Measurements from ENCODE around the gene ADAMTS18.
"Not testable (repeated sequence)": the region's sequence is repeated elsewhere in the genome, so short reads cannot be mapped to it uniquely, and the experiment has no call there.

The ADAMTS18 gene, protein sequence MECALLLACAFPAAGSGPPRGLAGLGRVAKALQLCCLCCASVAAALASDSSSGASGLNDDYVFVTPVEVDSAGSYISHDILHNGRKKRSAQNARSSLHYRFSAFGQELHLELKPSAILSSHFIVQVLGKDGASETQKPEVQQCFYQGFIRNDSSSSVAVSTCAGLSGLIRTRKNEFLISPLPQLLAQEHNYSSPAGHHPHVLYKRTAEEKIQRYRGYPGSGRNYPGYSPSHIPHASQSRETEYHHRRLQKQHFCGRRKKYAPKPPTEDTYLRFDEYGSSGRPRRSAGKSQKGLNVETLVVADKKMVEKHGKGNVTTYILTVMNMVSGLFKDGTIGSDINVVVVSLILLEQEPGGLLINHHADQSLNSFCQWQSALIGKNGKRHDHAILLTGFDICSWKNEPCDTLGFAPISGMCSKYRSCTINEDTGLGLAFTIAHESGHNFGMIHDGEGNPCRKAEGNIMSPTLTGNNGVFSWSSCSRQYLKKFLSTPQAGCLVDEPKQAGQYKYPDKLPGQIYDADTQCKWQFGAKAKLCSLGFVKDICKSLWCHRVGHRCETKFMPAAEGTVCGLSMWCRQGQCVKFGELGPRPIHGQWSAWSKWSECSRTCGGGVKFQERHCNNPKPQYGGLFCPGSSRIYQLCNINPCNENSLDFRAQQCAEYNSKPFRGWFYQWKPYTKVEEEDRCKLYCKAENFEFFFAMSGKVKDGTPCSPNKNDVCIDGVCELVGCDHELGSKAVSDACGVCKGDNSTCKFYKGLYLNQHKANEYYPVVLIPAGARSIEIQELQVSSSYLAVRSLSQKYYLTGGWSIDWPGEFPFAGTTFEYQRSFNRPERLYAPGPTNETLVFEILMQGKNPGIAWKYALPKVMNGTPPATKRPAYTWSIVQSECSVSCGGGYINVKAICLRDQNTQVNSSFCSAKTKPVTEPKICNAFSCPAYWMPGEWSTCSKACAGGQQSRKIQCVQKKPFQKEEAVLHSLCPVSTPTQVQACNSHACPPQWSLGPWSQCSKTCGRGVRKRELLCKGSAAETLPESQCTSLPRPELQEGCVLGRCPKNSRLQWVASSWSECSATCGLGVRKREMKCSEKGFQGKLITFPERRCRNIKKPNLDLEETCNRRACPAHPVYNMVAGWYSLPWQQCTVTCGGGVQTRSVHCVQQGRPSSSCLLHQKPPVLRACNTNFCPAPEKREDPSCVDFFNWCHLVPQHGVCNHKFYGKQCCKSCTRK (N-terminal part only)

DNA sequence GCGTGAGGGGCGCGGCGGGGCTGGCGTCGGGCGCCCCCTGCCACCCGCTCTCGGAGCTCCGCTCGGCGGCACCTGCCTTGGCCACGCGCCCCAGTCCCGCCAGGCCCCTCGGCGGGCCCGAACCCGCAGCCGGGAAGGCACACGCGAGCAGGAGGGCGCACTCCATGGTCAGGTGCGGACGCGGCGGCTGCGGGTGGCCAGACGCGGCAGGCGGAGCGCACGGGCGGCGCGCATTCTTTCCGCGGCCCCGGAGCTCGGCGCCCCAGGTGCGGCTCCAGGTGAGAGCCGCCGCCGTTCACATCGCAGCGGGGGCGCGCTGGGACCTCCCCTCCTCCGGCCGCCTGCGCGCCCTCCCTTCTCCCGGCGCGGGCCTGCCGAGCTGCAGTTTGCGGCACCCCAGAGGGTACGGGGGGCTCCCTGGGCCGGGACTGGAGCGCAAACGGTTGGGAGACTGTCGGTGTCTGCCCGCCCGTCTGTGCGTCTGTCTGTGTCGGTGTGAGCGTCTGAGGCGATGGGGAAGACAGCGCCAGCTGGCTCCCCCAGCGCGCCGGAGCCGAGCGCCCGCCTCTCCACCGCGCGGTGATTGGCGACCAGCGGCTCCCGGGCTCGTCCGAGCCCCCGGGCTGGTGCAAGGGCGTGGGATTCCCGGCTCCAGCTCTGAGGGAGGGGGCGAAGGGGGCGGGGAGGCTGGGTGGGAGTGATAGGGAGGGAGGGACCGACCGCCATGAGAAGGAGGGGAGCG is at the start of gene ADAMTS18:
Gene ADAMTS18, minus strand, starts transcription at position 505 of the 742 bp plus-strand sequence. Its CDS starts 339 bp downstream, at position 166.
- no peak for DNase-seq

DNA sequence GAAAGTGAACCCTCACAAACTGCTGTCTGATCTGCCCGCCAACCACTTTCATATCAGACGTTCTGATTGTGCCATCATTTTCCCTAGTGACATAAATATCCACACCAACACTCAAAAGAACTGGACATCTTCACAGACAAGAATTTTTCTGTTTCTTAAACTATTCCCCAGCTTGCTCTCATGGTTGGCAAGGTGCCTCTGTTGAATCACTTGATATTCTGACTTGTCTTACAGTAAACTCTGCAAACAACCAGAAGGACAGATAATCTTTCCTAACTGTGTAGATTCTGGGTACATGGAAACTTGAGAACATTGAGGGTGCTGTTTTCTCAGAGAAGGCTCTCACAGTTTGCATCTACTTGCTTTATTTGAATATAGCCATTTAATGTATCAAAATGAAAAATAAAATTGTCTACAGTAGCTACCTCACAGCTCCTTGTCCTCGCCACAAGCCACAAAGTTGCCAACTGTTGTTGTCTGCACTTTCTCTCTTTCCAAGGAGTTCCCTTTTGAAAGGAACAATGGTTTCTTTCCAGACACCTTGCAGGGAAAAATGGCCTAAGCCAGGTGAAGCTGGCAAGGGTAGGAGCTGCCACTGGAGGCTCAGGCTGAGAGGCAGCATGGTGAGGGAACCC is 46.0 kb upstream of the ADAMTS18 start:
- DNase-seq, result no peak

DNA sequence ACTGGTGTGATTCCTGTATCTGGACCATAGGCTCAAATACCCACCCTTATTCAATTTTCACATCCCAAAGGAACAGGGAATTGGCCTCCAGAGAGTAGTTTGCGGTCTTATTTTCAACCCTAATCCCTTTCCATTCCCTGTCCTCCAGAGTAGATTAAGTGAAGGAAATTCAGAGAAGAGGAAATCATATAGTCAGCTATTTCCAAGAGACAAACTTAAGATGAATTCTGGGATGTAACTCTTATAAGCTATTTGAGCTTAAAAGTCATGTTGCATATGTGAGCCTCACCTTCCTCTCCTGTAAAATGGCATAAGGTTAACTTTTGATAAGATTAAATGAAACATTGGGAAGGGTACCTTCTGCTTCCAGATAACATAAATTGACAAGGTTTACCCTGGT is 37.4 kb upstream of the ADAMTS18 start:
- DNase-seq, result no peak

DNA sequence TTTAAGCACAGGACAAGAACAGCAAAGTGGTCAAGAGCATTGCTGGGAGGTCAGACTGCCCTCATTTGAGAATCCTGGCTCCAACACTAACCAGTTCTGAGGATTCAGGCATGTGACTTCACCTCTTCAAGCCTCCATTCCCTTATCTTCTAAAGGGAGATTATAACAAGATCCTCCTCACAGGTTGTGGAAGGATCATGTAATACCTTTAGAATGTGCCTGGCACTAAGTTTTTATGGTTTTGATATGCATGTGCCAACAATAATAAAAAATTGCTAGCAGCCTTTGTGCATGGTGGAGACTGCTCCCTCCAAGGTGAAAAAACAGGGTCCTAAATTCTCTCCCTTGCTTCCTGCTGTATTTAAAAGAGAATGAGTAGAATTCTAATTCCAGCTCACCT is 36.0 kb upstream of the ADAMTS18 start:
- DNase-seq, result no peak

DNA sequence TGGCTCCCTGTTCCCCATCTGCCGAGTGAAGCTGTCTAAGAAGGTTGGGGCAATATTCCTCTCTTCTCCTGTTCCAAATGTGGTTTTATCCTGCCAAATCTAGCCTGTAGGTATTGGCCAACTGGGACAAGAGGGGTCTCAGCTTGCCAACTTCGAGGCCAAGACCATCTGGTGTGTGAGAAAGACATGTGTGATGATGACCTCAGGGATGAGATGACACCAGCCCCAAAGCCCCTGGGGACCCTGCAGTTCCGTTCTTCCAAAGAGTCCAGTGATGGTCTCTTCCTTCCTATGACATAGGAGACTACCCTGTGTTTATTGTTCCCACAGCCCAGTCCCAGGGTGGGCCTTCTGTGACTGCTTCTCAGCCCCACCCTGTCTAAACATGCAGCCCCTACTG is 34.8 kb upstream of the ADAMTS18 start:
- no peak for DNase-seq

DNA sequence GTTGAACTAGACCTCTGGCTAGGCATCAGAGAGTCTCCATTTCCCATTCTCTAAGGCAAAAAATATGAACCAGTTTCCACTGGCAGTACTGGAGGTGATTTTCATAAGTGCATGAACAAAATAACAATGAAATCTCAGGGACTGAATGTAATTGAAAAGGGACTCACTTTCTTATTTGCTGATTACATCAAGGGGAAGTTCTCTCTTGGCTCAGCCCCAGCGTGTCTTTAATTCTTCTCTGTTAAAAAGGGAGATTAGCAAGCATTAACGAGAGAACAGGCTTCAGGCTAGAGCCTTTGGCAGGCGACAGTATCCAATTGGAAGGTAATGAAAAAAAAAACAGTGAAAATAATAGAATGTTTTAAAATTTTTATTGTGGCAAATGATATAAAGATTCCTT is 34.0 kb upstream of the ADAMTS18 start:
- DNase-seq, result no peak

DNA sequence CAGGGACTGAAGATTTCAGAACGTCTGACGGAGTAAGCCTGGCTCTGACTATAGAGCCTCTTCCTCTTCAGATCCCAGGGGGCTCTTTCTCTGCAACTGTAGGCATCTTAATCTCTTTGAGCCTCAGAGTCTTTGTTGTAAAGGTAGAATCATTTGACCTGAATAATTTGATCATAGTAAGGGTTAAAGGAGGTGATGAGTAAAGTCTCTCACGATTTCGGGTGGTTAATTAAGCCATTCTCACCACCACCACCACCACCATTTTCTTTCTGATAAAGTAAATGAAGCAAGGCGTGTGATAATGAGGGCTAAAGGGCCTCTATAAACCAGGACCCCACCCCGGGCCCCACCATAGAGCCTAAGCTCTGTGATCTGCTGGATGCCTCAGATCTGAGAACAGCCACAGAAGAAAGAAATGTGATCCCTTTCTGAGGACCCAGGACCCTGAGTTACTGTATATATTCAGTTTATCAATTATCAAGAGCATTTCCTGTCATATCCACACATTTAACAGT is 33.0 kb upstream of the ADAMTS18 start:
- DNase-seq, result no peak

DNA sequence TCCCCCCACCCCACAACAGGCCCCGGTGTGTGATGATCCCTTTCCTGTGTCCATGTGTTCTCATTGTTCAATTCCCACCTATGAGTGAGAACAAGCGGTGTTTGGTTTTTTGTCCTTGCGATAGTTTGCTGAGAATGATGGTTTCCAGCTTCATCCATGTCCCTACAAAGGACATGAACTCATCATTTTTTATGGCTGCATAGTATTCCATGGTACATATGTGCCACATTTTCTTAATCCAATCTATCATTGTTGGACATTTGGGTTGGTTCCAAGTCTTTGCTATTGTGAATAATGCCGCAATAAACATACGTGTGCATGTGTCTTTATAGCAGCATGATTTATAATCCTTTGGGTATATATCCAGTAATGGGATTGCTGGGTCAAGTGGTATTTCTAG is 28.8 kb upstream of the ADAMTS18 start:
- DNase-seq, result not testable (repeated sequence)

DNA sequence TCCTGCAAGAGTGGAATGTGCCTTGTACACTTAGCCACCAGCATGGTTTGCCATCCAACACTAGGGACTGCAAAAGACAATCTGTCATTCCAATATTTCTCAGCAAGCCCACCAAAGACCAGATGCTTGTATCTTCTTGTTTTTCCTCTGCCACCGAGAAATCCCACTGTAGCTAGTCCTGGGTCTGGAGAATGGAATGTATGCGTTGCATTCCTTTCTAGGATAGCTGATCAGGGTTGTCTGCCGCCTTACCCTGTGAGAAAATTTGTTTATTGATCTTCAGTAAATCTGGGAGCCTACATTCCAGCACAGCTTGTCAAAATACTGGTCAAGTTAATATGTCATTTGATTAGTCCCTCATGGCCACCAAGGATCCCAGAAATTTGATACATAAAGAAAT is 28.1 kb upstream of the ADAMTS18 start:
- no peak for DNase-seq

DNA sequence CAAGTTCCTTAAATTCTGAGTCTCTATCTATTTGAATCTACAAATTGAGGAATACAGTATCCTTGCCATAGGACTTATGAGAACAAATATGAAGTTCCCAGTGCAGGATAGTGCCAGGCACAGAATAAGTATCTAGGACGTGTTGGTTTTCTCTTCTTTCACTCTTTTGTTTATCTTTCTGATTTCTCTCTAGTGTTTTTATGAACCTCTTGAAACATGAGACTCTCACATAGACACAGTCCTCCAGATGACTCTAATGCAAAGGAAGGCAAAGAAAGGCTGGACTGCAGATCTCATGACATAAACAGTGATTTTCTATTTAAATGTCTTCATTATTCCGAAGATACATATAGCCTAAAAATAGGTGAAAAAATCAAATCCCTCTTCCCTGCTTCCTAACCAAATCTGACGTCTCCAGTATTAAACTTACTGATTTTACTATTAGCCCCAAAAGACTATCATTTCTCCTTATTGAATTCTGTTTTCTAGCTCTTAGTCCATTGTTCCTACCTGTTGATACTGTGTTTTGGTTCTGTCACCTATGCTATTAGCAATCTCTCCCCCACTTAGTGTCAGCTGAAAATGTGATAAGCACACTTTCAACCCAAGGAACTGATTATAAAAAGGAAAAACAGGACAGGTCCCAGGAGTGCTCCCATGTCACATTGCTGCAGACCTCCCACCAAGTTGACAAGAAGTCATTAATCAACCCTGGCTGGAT is 24.9 kb upstream of the ADAMTS18 start:
- DNase-seq, result no peak

DNA sequence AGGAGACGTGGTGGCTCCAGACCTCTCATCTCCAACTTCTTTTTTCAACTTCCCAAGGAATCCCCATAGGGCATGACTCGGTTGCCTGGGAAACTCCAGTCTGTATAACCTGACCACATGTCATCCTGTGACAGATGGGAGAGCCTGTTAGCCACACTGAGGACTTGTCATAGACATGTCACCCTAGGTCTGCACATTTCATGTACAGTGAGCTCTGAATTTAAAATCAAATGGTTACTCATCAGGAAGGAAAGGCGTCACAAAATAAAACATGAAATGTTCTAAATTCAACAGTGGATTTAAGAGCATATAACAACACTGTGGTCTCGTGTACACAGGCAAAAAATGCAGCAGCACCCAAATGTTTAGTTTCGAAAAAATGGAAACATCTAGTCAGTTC is 22.2 kb upstream of the ADAMTS18 start:
- no peak for DNase-seq

DNA sequence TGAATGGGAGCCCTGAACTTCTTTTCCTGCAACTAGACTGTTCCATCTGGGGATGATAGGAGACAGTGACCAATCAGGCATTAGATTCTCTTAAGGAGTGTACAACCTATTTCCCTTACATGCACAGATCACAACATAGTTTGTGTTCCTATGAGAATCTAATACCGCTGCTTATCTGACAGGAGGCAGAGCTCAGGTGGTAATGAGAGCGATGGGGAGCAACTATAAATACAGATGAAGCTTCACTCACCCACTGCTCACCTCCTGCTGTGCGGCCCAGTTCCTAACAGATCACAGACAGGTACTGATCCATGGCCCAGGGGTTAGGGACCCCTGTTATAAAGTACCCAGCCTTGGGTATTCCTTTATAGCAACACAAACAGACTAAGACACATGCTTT is 17.4 kb upstream of the ADAMTS18 start:
- no peak for DNase-seq

DNA sequence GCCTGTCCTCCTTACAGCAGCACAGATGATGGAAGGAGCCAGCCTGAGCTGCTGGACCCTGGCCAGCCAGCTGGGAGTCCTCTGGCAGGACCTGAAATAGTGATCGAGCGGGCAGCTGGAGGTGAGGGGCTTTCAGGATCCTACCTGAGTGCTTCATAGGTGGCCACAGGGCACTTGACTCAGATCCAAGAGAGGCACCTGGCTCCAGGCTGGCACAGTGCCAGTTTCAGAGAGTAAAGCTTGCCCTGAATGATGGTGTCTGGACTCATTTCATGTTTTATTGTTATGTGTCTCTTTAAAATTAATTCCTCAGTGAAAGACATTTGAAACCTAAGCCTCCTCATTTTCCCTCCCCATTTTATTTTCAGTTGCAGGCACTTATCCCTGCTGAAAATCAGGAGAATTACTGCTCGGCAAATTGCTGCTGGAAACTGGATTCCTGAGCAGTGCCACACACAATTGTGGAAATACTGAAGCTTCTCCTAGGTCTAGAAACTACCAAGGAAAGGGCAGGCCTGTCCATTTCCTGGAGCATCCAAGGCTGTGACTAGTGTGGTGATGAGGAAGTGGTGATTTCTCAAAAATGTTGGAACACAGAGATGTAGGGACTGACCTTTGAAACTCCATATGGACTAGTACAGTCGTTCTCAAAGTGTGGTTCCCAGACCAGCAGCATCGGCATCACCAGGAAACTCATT is 16.1 kb upstream of the ADAMTS18 start:
- DNase-seq, result no peak

DNA sequence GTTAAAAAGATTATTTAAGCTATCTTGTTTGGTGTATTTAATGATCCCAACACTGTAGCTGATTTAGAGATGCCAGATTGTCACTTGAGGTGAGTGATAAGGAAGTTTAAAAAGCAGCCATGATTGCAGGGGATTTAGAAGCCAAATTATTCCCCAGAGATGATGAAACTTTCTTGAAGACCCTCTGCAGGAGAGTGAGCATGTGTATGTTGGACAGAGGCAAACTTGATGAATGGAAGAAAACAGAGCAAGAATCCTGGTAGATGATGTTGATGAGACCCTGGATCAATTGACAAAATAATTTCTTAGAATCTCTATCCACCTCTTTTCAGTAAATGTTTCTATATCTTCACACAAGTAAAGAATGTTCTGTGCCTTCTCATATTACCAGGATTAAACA is 14.4 kb upstream of the ADAMTS18 start:
- no peak for DNase-seq

DNA sequence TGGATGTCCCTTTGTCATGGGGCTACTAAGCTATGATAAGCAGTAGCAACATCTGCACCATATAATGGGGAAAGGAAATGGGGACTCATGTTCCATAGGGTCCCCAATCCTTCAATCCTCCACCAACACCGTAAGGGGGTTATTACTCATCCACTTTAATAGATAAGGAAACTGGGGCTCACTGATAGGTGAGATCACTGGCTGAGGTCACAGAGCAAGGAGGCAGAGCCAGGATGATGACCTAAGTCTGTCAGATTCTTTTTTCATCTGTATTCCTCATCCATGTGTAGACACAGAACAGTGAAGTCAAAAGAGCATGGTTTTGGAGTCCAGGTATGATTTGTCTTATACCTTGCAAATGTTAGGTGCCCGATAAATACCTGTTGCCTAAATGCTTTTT is 10.5 kb upstream of the ADAMTS18 start:
- no peak for DNase-seq

DNA sequence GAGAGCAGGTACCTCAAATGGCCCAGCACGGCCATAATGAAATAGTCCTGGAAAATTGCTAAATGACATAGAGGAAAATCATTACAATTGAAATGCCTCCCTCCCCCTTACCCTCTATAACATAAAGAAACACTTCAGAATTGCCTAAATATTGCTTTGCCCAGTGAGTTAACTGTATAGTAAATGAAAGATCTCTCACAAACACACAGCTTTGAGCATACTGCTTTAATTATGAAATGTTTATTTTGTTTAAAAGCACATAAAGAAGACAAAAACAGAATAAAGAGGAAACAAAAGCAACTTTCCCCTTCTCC is 9.3 kb upstream of the ADAMTS18 start:
- no peak for DNase-seq

DNA sequence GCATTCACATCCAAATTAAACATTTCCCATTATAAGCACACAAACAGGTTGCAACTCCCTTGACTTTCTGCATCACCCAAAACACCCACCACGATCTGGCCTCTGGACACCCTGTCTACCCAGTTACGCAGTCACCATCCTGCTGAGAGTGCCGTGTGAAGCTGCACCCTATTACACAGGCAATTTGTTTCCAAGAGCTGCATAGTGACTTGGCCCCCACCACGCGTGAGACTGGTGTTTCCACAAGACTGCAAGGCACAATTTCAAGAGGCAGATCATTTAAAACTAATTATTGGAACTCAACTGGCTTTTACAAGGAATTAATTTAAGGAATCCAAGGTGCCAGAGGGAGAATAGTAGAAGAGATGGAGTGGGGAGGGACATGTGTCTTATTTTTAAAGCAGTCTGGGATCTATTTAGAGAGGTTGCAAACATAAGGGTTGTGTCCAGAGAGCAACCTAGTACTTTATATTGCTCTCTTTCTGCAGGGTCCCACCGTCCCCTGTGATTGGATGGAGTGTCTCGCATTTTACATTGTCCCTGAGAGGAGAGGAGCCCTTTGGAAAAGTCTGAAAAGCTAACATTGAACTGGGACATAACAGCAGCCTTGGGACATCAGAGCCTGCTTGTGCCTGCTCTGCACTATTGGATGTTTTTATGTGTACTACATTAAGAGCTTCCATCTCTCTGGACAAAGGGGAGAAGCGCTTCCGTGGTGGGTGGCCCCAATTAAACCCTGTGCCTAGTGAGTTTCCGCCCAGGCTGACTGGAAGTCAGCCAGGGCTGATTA is 8.7 kb upstream of the ADAMTS18 start:
- DNase-seq, result no peak

DNA sequence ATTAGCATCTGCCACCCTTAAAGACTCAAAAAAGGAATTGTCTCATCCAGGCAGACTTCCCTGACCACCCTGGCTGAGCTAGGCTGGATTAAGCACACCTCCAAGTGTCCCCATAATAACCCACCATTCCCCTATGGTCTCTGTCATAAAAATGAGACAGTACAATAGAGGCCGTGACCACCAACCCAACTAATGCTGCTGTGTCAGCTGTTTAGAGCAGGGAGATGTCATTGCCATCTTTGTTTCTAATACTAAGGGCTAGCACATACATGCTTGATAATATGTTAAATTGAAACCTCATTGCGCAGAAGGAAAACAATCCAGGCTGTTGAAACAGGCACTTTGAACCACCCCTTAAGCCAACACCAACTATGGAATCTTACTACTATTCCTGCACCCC is 7.2 kb upstream of the ADAMTS18 start:
- no peak for DNase-seq

DNA sequence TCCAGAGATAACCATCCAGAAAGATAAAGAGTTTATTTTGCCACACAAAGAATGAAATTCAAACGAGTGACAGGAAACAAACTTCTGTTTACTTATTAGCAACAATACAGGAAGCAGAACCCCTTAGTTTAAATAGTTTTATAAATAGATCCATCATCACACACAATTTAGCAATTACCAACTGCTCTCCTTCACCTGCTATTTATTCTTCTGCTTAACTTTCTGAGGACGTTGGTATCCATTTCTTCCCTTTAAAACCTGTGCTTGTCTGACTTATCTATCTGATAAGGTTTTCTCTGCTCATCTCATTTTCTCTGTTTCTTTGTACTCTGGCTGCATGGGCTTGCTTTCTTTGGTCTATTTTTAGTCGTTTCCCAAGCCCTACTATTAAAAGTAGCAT is 4.3 kb upstream of the ADAMTS18 start:
- DNase-seq, result no peak

DNA sequence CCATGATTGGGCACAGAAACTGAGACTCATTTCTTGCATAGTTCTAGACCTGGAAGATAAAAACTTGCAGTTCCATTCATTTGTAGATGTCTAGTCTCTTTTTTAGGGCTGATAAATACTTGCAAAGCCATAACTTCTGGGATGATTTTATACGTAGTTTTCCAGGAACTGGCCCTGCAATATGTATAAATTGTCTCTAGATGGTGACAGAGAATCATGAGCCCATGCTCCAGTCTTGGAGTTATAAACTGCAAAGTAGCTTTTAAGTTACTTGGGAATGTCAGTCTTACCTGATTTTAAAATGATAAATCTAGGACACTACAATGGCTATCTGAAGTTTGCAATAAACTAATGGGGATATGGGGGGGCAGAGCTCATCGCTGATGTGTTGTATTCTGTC is 3.0 kb upstream of the ADAMTS18 start:
- no peak for DNase-seq
